HG03196 (cell line): ENCODE results near the gene DNAJC30.
"Not testable (repeated sequence)": the region's sequence is repeated elsewhere in the genome, so short reads cannot be mapped to it uniquely, and the experiment has no call there.

ENCODE experiments used
- ATAC-seq: cut with Tn5 transposase; IDR thresholded peaks from one replicate; pipeline ENCODE4 v1.9.1; 2021; ENCODE audit not compliant: unreplicated experiment

The DNAJC30 gene

DNA sequence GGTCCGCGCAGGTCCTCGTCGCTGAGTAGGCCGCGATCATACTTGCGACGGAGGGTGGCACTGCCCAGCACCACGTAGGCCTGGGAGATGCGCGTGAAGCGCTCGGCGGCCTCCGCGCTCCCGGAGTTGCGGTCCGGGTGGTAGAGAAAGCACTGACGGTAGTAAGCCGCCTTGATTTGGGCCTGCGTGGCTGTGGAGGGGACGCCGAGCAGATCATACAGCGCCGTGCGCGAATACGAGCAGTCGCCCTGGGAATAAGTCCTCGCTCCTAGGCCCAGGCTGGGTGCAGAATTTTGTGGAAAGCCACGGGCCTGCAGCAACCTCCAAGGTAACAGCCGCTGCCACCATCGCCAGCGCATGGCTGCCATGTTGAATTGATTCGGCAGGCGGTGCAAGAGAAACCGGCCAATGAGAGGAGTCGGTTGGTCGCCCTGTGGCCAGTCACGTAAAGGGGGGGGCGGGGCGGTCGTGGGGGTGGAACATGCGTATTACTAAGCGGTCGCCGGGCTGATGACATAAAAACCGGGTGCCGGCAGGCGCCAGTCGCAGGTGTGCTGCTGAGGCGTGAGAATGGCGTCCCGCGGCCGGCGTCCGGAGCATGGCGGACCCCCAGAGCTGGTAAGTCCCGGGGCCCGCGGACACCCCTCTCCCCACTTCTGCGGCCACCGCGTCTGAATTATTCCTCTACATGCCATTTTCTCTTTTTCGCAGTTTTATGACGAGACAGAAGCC lies at the start of gene DNAJC30, which contains the start of gene BUD23:
Gene DNAJC30 (minus strand): TSS at position 398 of the 732 bp plus-strand sequence. CDS start 30 bp downstream, at position 368.
Gene BUD23 (plus strand): TSS at position 542 of the 732 bp plus-strand sequence. CDS start 29 bp downstream, at position 571.
- ATAC-seq: peak; percentile 89

DNA sequence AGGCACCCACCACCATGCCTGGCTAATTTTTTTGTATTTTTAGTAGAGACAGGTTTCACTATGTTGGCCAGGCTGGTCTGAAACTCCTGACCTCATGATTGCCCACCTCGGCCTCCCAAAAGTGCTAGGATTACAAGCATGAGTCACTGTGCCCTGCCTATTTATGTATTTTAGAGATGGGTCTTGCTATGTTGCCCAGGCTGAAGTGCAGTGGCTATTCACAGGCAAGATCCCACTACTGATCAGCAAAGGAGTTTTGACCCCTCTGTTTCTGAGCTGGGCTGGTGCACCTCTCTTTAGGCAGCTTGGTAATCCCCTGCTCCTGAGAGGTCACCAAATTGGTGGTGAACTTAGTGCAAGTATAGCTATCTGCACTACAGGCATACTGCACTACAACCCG lies 49.1 kb upstream of the DNAJC30 start:
- ATAC-seq: no peak

DNA sequence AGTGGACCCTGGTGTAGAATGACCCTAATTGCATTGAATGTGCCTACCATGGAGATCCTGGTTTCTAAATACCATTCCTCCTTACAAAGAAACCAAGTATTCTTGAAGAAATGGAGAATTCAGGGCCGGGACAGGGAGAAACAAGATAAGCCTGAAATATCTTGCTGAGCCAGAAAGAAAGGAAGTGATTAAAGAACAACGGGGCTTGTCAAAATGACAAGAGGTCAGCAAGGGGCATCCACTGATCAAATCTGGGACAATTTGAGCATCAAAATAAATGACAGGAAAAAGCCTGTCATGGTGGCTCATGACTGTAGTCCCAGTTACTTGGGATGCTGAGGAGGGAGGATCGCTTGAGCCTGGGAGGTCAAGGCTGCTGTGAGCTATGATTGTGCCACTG lies 47.2 kb upstream of the DNAJC30 start:
- no peak for ATAC-seq

DNA sequence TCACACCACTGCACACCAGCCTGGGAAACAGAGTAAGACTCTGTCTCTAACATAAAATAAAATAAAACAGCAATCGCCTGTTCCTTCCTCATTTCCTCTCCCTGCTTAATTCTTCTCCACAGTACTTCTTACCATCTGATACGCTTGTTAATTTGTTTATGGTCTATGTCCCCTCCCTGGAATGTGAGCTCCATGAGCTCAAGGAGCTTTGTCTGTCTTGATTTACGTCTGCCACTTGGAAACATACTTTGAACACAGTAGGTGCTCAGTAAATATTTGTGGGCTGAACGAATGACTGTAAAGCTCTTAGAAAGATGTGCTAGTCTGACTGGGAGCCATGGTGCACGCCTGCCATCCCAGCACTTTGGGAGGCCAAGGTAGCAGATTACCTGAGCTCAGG lies 45.3 kb upstream of the DNAJC30 start:
- ATAC-seq: no peak

DNA sequence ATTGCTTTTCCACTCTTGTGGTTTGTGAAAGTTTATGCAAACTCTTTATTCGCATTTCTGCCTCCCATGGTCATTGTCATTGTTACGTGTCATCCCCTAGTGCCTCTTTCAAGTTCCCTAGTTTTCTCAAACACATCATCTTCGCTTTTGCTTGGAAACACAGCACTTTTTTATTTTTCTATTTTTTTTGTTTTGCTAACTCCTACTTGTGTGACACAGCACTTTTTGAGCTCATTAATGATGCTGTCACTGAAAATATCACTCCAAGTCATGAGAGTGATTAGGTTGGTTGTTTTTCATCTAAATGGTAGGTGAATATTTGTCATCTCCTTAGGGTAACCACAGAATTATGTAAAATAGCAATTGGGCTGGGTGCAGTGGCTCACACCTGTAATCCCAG lies 44.7 kb upstream of the DNAJC30 start:
- ATAC-seq: no peak

DNA sequence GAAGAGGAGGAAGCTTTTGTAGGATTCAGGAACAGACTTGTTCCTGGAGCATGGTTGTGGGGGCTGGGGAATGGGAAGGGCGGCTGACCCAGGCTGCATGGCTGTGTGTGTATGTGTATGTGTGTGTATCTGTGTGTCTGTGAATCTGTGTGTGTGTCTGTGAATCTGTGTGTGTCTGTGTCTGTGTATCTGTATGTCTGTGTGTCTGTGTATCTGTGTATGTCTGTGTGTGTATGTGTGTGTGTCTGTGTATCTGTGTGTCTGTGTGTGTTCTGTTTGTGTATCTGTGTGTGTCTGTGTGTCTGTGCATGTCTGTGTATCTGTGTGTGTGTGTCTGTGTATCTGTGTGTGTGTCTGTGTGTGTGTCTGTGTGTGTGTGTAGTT lies 42.8 kb upstream of the DNAJC30 start:
- no peak for ATAC-seq

DNA sequence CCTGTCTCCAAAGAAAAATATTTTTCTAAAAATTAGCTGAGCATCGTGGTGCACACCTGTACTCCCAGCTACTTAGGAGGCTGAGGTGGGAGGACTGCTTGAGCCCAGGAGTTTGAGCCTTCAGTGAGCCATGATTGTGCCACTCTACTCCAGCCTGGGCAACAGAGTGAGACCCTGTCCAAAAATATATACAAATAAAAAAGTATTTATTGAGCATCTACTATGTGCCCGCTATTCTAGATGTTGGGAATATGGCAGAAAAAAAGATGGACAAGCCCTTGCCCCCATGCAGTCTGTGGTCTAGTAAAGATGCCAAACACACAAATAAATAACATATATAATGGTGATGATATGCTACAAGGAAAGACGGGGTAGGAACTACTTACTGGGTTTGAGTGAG lies 40.6 kb upstream of the DNAJC30 start:
- ATAC-seq: no peak

DNA sequence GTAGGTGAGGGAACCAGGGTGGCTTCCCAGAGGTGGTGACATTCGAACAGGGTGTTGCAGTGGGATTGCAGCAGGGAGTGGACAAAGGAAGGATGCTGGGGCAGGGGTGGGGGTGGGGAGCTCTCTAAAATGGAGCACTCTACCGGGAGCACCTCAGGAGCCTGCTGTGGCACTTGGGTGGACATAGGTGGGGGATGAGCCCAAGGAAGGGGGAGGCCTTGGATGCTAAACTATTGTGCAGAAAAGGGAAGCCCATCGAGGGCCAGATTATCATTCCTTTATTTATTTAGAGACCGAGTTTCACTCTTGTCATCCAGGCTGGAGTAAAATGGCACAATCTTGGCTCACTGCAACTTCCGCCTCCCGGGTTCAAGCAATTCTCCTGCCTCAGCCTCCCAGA lies 39.5 kb upstream of the DNAJC30 start:
- ATAC-seq: no peak

DNA sequence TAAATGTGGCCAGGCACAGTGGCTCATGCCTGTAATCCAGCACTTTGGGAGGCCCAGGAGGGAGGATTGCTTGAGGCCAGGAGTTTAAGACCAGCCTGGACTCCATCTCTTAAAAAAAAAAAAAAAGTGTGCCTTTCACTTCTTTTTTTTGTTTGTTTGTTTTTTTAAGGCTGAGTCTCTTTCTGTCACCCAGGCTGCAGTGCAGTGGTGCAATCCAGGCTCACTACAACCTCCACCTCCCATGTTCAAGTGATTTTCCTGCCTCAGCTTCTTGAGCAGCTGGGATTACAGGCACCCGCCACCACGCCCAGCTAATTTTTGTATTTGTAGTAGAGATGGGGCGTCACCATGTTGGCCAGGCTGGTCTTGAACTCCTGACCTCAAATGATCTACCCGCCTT lies 38.9 kb upstream of the DNAJC30 start:
- ATAC-seq: not testable (repeated sequence)

DNA sequence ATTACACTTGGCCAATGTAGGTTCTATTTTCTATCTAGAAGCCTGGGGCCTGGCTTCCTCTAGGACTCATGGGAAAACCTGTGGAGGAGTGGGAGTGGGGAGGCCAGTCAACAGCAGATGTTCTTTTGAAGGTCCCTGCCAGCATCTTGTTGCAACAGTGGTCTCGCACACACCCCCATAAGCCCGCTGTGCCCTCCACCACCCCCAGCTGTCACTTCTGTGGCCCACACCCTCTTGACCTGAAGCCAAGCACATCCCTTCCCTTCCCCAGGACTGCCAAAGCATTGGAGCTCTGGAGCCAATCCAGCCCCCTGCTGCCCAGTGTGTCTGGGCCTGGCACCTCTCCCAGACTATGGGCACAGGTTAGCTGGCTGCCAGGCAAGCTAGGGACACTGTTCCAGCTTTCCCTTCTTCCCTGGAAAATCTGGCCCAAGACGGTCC lies 38.1 kb upstream of the DNAJC30 start:
- no peak for ATAC-seq

DNA sequence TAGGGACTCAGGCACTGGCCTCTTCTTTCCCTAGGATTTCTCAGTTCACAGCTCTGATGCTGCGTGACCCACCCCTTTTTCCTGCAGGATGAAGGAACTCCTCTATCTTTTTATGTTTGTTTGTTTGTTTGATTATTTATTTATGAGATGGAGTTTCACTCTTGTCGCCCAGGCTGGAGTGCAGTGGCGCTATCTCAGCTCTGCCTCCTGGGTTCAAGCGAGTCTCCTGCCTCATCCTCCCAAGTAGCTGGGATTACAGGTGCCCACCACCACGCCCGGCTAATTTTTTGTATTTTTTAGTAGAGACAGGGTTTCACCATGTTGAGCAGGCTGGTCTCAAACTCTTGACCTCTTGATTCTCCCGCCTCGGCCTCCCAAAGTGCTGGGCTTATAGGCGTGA lies 37.2 kb upstream of the DNAJC30 start:
- not testable (repeated sequence) for ATAC-seq

DNA sequence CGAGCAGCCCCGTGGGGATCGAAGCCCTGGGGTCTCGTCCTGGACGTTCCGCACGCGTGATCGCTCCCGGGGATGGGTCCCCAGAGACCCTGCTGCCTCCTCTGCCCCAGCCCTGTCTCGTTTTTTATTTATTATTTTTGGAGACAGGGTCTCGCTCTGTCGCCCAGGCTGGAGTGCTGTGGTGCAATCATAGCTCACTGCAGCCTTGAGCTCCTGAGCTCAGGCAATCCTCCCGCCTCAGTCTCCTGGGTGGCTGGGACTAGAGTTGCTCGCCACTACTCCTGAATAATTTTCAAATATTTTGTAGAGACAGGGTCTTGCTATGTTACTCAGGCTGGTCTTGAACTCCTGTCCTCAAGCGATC lies 36.5 kb upstream of the DNAJC30 start:
- ATAC-seq: no peak

DNA sequence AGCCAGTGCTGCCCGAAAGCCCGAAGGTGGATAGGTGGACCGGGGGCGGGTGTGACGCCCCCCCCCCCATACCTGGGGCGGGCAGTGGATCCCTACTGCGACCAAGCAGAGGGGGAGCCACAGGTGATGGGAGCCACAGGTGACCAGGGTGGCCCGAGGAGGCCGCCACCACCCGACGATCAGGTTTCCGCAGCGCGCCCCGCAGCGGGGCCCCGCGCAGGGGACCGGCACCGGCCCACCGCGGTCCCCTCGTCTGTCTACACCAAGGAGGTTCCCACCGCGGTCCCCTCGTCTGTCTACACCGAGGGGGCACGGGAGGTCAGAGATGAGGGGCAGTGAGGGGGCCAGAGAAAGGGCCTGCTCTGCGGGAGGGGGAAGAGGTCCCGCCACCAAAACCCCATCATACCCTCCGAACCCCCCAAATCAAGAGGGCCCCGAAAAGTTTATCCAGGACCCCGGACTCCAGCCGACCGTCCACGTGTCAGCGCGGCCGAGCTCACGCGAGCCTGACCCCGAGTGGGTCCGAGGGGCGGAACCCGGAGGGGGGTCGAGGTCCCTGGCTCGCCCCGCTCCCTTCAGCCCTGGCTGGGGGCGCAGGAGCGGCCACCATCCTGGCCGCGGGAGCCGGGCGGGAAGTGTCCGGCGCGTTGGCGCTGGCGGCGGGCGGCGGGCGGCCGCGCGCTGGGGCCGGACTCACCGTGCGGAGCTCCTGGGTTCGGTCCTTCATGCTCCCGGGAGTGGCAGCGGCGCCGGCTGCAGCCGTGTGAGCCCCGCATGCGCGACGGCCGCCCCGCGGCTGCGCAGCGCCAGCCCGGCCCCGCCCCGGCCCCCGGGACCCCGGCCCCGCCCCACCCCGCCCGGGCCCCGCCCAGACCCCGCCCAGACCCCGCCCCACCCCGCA lies 35.9 kb upstream of the DNAJC30 start, which contains the start of gene STX1A:
Gene STX1A (minus strand): TSS at position 765 of the 901 bp plus-strand sequence. CDS start 38 bp downstream, at position 727.
- no peak for ATAC-seq

DNA sequence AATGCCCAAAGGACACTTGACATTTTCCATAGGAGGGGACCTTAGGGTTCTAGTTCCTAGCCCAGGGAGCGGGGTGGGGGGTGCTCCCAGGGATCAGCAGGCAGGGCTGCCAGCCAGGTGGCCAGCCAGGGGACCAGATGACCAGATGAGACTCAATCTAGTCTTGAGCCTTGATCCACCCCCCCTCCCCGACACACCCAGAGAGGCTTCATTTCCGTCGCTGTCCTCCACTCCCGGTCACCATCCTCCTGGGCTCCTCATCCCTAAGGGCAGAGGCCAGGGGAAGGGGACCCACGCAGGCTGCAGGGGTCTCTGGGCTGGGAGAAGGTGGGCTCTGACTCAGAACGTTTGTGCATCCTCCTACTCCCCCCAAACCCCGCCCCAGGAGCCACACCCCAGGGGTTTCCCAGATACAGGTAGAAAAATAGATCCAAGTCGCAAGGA lies 35.2 kb upstream of the DNAJC30 start:
- ATAC-seq: no peak

DNA sequence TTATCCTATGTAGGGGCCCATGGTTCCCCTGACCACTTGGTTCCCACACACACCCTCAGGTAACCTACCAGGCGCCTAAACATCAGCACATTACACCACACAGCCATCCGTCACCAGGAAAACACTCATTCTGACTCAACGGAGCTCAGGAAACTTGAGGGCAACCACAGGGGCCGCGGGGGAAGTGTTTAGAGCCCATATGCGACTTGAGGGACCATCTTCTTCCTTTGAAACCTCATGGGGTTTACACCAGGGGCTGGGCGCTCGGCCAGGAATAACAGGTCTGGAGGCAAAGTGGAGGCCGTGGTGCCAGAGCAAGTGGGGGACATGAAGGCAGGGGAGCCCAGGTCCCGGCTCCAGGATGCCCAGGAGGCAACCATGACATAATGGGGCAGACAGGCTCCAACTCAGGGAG lies 34.7 kb upstream of the DNAJC30 start:
- no peak for ATAC-seq

DNA sequence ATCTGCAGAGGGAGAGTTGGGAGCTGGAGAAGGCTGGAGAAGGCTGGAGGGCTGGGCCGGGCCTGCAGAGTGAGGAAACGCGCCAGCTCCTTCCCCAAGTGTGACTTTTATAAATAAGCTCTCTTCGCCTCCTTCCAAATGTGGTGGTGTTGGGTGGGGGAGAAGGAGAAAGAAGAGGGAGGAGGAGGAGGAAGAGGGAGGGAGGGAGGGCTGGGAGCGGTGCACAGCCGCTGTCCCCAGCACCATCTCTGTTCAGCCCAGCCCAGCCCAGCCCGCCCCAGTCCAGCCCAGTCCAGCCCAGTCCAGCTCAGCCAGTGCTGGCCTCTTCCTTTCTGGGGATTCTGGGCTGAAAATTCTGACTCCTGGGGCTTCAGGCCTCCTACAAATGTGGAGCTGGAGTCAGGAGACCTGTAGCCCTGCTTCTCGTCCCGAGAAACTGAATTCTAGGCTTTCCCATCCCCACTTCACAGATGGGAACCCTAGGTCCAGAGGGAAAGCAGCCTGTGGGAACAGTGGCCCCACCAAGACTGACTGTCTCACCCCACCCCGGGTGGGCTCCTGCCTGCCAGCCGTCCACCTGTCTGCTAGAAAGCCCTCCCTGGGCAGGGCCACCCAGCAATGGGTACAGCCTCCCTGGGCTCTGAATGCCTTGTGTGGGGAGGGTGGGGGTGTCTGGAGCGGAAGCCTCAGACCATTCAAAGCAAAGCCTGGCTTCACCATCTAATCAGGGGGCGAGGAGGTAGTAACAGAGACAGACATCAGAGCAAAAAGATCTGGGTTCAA lies 34.0 kb upstream of the DNAJC30 start:
- no peak for ATAC-seq

DNA sequence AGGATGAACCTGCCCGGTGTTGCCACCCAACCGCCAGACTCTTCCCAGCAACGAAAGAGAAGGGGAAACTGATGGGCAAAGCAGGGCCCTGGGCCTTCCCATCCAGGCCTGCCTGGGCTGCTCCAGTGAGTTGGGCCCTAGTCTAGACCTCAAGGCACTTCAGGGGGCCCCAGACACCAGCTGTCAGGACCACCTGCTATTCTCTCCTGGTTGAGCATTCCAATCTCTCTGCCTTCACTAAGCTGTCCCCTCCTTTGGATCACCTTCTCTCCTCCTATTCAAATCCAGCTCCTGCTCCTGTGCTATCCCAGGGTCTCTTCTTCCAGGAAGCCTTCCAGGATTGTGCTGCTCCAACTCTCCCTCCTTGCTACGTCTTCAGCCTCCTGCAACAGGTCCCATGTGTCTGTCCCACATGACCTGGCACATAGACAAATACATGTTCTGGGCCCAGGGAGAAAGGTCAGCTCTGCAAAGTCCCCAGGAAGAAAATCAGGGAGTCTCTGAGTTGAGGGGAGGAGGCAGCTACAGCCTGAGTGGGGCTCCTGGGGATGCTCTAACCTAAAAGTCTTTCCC lies 33.2 kb upstream of the DNAJC30 start:
- ATAC-seq: no peak

DNA sequence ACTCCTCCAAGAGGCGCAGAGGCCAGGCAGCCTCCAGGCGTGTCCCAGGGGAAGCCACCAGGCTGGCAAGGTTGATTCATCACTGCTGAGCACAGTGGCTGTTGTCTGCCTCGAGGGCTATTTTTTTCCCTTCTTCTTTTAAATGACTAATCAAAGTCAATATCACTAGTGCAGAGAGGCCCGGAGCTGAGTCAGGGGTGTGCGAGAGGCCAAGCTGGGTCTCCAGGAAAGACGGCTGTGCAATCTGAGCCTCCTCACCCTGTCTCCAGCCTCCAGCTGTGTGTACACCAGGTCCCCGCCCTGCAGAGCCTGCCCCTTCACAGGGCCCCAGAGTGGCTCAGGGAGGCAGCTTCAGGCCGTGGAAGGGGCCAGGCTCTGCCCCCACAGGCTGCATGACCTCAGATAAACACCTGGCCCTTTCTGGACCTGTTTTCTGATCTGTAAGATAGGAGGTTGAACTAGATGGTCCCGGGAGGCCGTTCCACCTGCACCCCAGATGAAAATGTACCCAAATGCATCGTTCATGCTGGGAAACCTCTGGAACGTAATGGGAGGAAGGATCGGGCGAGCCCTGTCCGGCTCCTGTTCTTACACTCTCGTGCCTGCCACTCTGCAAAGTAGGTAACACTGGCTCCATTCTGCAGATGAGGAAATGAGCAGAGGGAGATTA lies 32.5 kb upstream of the DNAJC30 start:
- no peak for ATAC-seq

DNA sequence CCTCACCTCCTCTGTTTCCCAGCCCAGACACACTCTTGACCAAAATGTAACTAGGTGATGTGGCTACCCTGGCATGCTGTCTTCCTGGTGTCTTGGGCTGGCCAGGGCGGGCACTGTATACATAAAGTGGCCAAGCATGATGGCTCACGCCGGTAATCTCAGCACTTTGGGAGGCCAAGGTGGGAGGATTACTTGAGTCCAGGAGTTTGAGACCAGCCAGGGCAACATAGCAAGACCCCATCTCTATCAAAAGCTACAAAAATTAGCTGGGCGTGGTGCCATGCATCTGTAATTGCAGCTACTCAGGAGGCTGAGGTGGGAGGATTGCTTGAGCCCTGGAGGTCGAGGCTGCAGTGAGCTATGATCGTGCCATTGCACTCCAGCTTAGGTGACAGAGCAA lies 30.1 kb upstream of the DNAJC30 start:
- ATAC-seq: not testable (repeated sequence)

DNA sequence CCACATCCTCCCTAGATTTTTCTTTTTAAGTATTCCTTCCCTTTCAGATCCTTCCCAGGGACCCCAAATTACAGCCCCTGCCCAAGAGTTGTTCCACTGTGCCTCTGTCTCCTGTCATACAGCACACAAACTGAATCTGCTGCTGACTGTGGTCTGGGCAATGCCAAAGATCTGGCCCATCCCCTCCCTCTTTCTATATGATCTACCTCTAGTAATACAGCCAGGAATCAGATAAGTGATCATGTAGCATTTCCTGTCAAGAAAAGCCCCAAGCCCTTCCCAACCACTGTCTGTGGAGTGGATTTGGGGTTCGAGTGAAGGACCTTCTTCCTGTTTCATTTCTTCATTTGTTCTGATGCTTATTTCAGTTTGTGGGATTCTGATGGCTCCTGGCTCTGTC lies 29.5 kb upstream of the DNAJC30 start:
- no peak for ATAC-seq
